Astrocyte of the cerebellum (primary cell): ENCODE measurements around the gene RBM3.
"Not testable (repeated sequence)": the region's sequence is repeated elsewhere in the genome, so short reads cannot be mapped to it uniquely, and the experiment has no call there.

Experiments used
- DNase-seq: peaks from one replicate; pipeline ENCODE4 v3.0.0-alpha.2; 2011; ENCODE audit warnings: low read depth
- H3K4me3 ChIP-seq: 2 replicates; pipeline ENCODE4 v1.5.1; 2011; ENCODE audit warnings: mild to moderate bottlenecking, low read depth, low read length, moderate library complexity
- in situ Hi-C: cut with HindIII; loops from 2 replicates; pipeline ENCODE4 v1.10.0; 2017; ENCODE audit warnings: low sequenced_read_pairs
- TF ChIP-seq, protein P1 (sequence below): IDR thresholded peaks from 2 replicates; pipeline ENCODE4 v1.5.1; 2012; ENCODE audit warnings: low read length, low read depth, moderate library complexity, mild to moderate bottlenecking; ENCODE audit errors: missing control alignments

Gene RBM3

DNA sequence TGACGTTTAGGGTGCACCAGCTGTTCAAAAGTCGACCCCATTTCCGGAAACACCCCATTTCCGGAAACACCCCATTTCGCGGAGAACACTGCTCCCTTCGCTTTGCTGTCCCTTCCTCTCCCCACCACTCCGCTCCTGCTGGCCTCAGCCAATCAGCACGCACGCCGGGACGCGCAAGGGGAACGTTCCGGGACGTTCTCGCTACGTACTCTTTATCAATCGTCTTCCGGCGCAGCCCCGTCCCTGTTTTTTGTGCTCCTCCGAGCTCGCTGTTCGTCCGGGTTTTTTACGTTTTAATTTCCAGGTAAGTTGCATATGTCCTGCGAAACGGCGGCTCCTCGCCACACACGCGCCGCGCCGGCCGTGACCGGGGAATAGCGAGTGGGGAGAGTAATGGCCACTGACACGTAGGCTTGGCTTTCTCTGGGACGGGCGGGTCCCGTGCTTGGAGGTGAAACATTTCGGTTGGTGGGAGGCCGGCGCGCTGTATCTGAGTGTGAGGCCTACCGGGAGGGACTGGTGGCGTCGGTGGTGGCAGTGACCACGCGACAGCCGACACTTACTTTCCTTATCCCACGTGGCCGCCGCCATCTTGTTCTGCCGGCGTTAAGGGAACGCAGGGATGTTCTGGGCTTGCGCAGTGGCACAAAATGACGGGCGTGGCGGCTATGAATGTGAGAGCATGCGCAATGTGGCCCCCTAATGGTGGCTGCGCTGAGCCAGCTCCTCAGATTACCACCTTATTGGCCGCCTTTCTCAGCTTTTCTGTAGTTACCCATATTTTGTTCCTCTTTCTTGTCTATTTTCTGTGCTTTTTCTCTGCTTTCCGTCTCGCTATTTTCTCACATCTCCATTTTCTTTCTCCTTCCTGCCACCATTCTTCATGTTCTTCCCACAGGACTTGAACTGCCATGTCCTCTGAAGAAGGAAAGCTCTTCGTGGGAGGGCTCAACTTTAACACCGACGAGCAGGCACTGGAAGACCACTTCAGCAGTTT is at the start of gene RBM3:
RBM3 (plus strand) TSS at position 215 of the 997 bp plus-strand sequence; CDS start at position 912, 697 bp downstream.
- H3K4me3 ChIP-seq, result peak within 1 kb of the TSS; percentile 78
- in situ Hi-C loops, result no loop called here
- peak; percentile 70 for DNase-seq
- TF ChIP-seq, protein P1, sequence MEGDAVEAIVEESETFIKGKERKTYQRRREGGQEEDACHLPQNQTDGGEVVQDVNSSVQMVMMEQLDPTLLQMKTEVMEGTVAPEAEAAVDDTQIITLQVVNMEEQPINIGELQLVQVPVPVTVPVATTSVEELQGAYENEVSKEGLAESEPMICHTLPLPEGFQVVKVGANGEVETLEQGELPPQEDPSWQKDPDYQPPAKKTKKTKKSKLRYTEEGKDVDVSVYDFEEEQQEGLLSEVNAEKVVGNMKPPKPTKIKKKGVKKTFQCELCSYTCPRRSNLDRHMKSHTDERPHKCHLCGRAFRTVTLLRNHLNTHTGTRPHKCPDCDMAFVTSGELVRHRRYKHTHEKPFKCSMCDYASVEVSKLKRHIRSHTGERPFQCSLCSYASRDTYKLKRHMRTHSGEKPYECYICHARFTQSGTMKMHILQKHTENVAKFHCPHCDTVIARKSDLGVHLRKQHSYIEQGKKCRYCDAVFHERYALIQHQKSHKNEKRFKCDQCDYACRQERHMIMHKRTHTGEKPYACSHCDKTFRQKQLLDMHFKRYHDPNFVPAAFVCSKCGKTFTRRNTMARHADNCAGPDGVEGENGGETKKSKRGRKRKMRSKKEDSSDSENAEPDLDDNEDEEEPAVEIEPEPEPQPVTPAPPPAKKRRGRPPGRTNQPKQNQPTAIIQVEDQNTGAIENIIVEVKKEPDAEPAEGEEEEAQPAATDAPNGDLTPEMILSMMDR, result peak; percentile 42

DNA sequence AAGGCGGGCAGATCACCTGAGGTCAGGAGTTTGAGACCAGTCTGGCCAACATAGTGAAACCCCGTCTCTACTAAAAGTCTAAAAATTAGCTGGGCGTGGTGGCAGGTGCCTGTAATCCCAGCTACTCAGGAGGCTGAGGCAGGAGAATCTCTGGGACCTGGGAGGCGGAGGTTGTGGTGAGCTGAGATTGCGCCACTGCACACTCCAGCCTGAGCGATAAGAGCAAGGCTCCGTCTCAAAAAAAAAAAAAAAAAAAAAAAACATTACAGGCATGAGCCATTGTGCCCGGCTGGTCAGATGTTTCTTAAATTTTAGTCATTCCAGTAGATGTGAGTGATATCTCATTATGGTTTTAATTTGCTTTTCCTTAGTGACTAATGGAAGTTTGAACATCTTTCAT is 48.4 kb upstream of the RBM3 start:
- in situ Hi-C loops, H3K4me3 ChIP-seq, DNase-seq: not testable (repeated sequence)

DNA sequence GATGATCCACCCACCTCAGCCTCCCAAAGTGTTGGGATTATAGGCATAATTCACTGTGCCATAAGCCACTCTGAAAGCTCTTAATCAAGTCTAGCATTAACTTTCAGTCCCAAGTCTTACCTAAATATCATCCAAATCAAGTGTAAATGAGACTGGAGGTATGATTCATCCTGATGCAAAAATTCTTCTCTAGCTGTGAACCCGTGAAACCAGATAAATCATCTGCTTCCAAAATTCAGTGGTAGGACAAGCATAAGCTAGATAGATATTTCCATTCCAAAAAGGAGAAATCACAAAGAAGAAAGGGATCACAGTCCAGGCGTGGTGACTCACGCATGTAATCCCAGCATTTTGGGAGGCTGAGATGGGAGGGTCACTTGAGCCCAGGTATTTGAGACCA is 43.5 kb upstream of the RBM3 start:
- no peak overlapping the region for H3K4me3 ChIP-seq
- TF ChIP-seq, protein P1, result no peak
- no peak for DNase-seq
- in situ Hi-C loops, result no loop called here

DNA sequence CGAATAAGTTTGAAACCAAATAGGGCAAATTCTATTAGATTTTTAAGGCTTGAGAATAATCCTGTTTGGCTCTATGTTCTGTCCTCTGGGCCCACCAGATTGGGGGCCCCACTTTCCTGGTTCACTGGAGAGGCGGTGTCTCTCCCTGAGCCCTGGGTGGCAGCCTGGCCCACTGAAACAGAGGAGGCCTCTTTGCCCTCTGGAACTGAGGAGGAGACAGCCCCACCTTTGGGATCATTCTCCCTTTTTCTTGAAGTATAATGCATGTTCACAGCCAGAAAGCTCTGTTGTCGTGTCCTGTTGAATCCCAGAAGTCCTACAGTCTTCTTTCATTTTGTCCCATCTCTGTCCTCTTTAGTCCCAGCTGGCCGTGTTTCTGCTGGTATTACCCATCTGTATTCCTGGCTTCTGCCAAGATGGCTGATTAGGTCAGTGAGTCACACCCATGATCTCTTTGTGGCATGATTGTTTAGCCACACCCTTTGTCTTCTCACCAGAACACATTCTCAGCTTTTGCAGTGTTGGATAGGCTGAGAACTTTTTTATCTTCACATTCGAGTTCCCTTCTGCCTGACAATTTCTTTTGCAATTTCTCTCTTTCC is 42.8 kb upstream of the RBM3 start:
- no peak overlapping the region for H3K4me3 ChIP-seq
- DNase-seq, result peak; percentile 22
- TF ChIP-seq, protein P1, result no peak
- in situ Hi-C loops, result no loop called here

DNA sequence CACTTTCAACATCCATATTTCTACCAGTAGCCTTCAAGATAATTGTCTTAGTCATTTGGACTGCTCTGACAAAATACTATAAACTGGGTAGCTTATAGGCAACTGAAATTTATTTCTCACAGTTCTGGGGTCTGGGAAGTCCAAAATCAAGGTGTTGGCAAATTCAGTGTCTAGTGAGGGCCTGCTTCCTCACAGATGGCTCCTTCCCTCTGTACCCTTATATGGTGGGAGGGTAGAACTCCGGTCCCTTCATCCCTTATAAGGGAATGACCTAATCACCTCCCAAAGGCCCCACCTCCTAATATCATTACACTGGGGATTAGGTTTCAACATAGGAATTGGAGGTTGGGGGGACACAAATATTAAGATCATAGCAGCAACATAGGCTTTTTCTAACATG is 42.1 kb upstream of the RBM3 start:
- no peak overlapping the region for H3K4me3 ChIP-seq
- in situ Hi-C loops, result no loop called here
- TF ChIP-seq, protein P1, result no peak
- no peak for DNase-seq

DNA sequence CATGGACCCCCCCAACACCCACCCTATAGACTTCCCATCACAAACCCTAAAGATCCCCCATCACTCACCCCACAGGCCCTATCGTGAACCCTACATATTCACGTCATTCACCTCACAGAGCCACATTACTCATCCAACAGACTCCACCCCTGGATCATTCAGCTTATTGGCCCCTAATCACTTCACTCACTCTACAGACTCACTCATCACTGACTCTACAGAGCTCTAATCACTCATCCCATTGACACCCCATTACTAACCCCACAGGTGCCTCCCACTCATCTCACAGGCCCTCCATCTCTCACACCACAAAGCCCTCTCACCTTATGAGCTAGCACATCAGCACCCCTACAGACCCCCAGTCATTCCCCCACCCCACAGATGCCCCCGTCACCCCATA is 41.1 kb upstream of the RBM3 start:
- TF ChIP-seq, protein P1, result no peak

More for the DNA sequence above, 41.1 kb upstream of the RBM3 start:
- H3K4me3 ChIP-seq, result no peak overlapping the region
- in situ Hi-C loops, result no loop called here
- no peak for DNase-seq
